Caco-2 (cell line): Measurements from ENCODE around the gene C3orf22. TPM values are rescaled to one million over a fixed set of nuclear protein-coding genes. Genes with fewer than 3 reads are reported as not detected.

Experiments
- BruUV-seq: library from RNA; stranded (reverse); fragments of 400-500 nt; replicated peaks from 2 replicates; lab custom pipeline; 2021; lab: Mats Ljungman, UMichigan
- CTCF ChIA-PET: fragments of 300-600 bp; sonication (Branson Sonifier 250); formaldehyde crosslinking; loops from one replicate; lab custom pipeline; 2022; ENCODE audit warnings: antibody characterized with exemption; lab: Charles Lee
- POLR2A ChIA-PET: fragments of 300-600 bp; sonication (Branson Sonifier 250); formaldehyde crosslinking; loops from one replicate; lab custom pipeline; 2022; ENCODE audit warnings: antibody characterized with exemption; lab: Charles Lee
- DNase-seq, 2 experiments: peaks; one replicate each; pipeline versions ENCODE4 v3.0.0 to v3.0.0-alpha.2; 2020 to 2022
- H3K27me3 ChIP-seq: replicated peaks from 2 replicates; pipeline ENCODE4 v1.6.0; 2011; ENCODE audit warnings: low read length; ENCODE audit not compliant: control insufficient read depth, insufficient read depth
- H3K36me3 ChIP-seq: 2 replicates; pipeline ENCODE4 v1.5.1; 2011; ENCODE audit warnings: low read length; ENCODE audit not compliant: control insufficient read depth, insufficient read depth
- H3K4me1 ChIP-seq: fragments of 250-450 bp; sonication (Bioruptor Pico); 2 replicates; pipeline ENCODE4 v1.5.1; 2020; ENCODE audit warnings: mild to moderate bottlenecking
- H3K4me3 ChIP-seq: 2 replicates; pipeline ENCODE4 v1.5.1; 2011; ENCODE audit warnings: low read depth, mild to moderate bottlenecking, control low read depth, low read length
- H3K9me3 ChIP-seq: fragments of 250-450 bp; sonication (Bioruptor Pico); 2 replicates; pipeline ENCODE4 v1.5.1; 2020; ENCODE audit warnings: mild to moderate bottlenecking, moderate library complexity
- H3K27ac Mint-ChIP-seq: one replicate; pipeline ENCODE4 v1.8.0; 2022; ENCODE audit warnings: mixed read lengths; ENCODE audit not compliant: unreplicated experiment
- H3K27me3 Mint-ChIP-seq: one replicate; pipeline ENCODE4 v1.8.0; 2022; ENCODE audit warnings: mixed read lengths; ENCODE audit not compliant: insufficient read depth, unreplicated experiment
- H3K36me3 Mint-ChIP-seq: one replicate; pipeline ENCODE4 v1.8.0; 2022; ENCODE audit warnings: mild to moderate bottlenecking, mixed read lengths; ENCODE audit not compliant: insufficient read depth, unreplicated experiment
- H3K4me1 Mint-ChIP-seq: one replicate; pipeline ENCODE4 v1.8.0; 2022; ENCODE audit warnings: low read depth, mixed read lengths; ENCODE audit not compliant: unreplicated experiment
- H3K4me3 Mint-ChIP-seq: one replicate; pipeline ENCODE4 v1.8.0; 2022; ENCODE audit warnings: mild to moderate bottlenecking, moderate library complexity, mixed read lengths; ENCODE audit not compliant: unreplicated experiment
- H3K9me3 Mint-ChIP-seq: one replicate; pipeline ENCODE4 v1.8.0; 2022; ENCODE audit warnings: mixed read lengths; ENCODE audit not compliant: unreplicated experiment
- CTCF ChIP-seq, 2 experiments: fragments of 200-600 bp in 1 of 2; IDR thresholded peaks; 1 replicate in 1 of 2; 2 replicates in 1 of 2; pipeline versions ENCODE4 v1.5.1 to v1.8.0; 2011 to 2022; ENCODE audit warnings: antibody characterized with exemption in 1 of 2, control low read depth in 1 of 2, inconsistent platforms in 1 of 2, low read depth in 1 of 2, low read length in 1 of 2, mild to moderate bottlenecking in 1 of 2, moderate library complexity in 1 of 2; ENCODE audit not compliant: insufficient read depth in 1 of 2, severe bottlenecking in 1 of 2, unreplicated experiment in 1 of 2
- intact Hi-C: fragments of 100-400 bp; cut with micrococcal nuclease; formaldehyde crosslinking; loops from one replicate; pipeline ENCODE4 v1.10.0; 2022; ENCODE audit not compliant: unreplicated experiment
- total RNA-seq: library from RNA; stranded (reverse); gene quantifications from 2 replicates; pipeline ENCODE4 v1.2.3, GENCODE V29; 2022

The C3orf22 gene
- total RNA-seq, 1 experiment from 2014 or later, result not detected

GRCh38 chr3:126527455-126528211 is 31.1 kb downstream of the C3orf22 start:
- DNase-seq, result no peak
- intact Hi-C loops, result loop anchor here (2.0 to 10.0 kb wide), 2 partner anchors 19 to 127 kb away; partner anchors contain the start of gene TXNRD3
- Mint-ChIP-seq H3K4me1 (peaks cover 24% of the 10 kb centered on the region), H3K27me3 (no peaks in the 10 kb centered on the region), H3K4me3 (no peak overlapping the region), H3K36me3 (no peaks in the 10 kb centered on the region), H3K27ac (peak overlapping the region; percentile 57), H3K9me3 (no peaks in the 10 kb centered on the region)
- Histone ChIP-seq H3K36me3 (peaks cover 4% of the 10 kb centered on the region), H3K4me3 (no peak overlapping the region), H3K27me3 (no peaks in the 10 kb centered on the region), H3K4me1 (peaks cover 47% of the 10 kb centered on the region), H3K9me3 (no peaks in the 10 kb centered on the region)
- ChIA-PET CTCF (no interaction called here), POLR2A (no interaction called here)
- TF ChIP-seq CTCF (IDR thresholded peaks at IDR 0.05; ENCODE audit: insufficient read depth in 1 of 2, low read depth in 1 of 2, low read length in 1 of 2, severe bottlenecking in 1 of 2, unreplicated experiment in 1 of 2), result no peak
- no TSS peak for BruUV-seq

GRCh38 chr3:126527006-126527405 is 31.7 kb downstream of the C3orf22 start:
- Histone ChIP-seq H3K36me3 (peaks cover 4% of the 10 kb centered on the region), H3K4me1 (peaks cover 50% of the 10 kb centered on the region), H3K4me3 (no peak overlapping the region), H3K9me3 (no peaks in the 10 kb centered on the region), H3K27me3 (no peaks in the 10 kb centered on the region)
- ChIA-PET POLR2A (no interaction called here), CTCF (no interaction called here)
- Mint-ChIP-seq H3K27me3 (no peaks in the 10 kb centered on the region), H3K36me3 (no peaks in the 10 kb centered on the region), H3K9me3 (no peaks in the 10 kb centered on the region), H3K4me3 (no peak overlapping the region), H3K4me1 (peaks cover 28% of the 10 kb centered on the region), H3K27ac (no peak overlapping the region)
- no TSS peak for BruUV-seq
- no peak for TF ChIP-seq CTCF (IDR thresholded peaks at IDR 0.05; ENCODE audit: insufficient read depth in 1 of 2, low read depth in 1 of 2, low read length in 1 of 2, severe bottlenecking in 1 of 2, unreplicated experiment in 1 of 2)
- DNase-seq, result no peak
- intact Hi-C loops, result loop anchor here (10.0 kb wide), 1 partner anchor 128 kb away; the partner anchor contains the start of gene TXNRD3

GRCh38 chr3:126526668-126527005 is 32.1 kb downstream of the C3orf22 start:
- H3K4me1 Mint-ChIP-seq, result peaks cover 29% of the 10 kb centered on the region
- no TSS peak for BruUV-seq
- H3K36me3 Mint-ChIP-seq, result no peaks in the 10 kb centered on the region
- H3K27ac Mint-ChIP-seq, result no peak overlapping the region
- peaks cover 4% of the 10 kb centered on the region for H3K36me3 ChIP-seq
- H3K27me3 ChIP-seq, result no peaks in the 10 kb centered on the region
- POLR2A ChIA-PET, result no interaction called here
- no peak overlapping the region for H3K4me3 ChIP-seq
- no peak for TF ChIP-seq CTCF (IDR thresholded peaks at IDR 0.05; ENCODE audit: insufficient read depth in 1 of 2, low read depth in 1 of 2, low read length in 1 of 2, severe bottlenecking in 1 of 2, unreplicated experiment in 1 of 2)
- intact Hi-C loops, result loop anchor here (10.0 kb wide), 1 partner anchor 128 kb away; the partner anchor contains the start of gene TXNRD3
- CTCF ChIA-PET, result no interaction called here
- no peaks in the 10 kb centered on the region for H3K27me3 Mint-ChIP-seq
- no peaks in the 10 kb centered on the region for H3K9me3 ChIP-seq
- peaks cover 50% of the 10 kb centered on the region for H3K4me1 ChIP-seq
- H3K4me3 Mint-ChIP-seq, result no peak overlapping the region
- H3K9me3 Mint-ChIP-seq, result no peaks in the 10 kb centered on the region
- no peak for DNase-seq
